CD14-positive monocyte (primary cell): ENCODE results near the gene JUP. TPM values are rescaled to one million over a fixed set of nuclear protein-coding genes. Genes with fewer than 3 reads are reported as not detected.

Experiments
- DNase-seq, 3 donors: peaks; one replicate each; pipeline ENCODE4 v3.0.0-alpha.2; 2011 to 2022
- H2AFZ ChIP-seq: 2 replicates; pipeline ENCODE4 v1.6.0; 2012; ENCODE audit warnings: mild to moderate bottlenecking, low read depth, low read length, inconsistent platforms; ENCODE audit not compliant: insufficient read depth, poor library complexity, severe bottlenecking
- H3K27ac ChIP-seq, 2 donors: 1 replicate in 1 of 2; 2 replicates in 1 of 2; pipeline ENCODE4 v1.5.1; 2012 to 2013; ENCODE audit warnings: low read length in 2 of 2, control low read depth in 1 of 2, inconsistent platforms in 1 of 2, low read depth in 1 of 2, mild to moderate bottlenecking in 1 of 2
- H3K27me3 ChIP-seq, 2 donors: one replicate each; pipeline versions ENCODE4 v1.6.0 to v1.6.1; 2011 to 2013; ENCODE audit warnings: low read length in 2 of 2; ENCODE audit not compliant: control insufficient read depth in 2 of 2, insufficient read depth in 2 of 2
- H3K36me3 ChIP-seq, 2 donors: replicated peaks in 1 of 2; 1 replicate in 1 of 2; 2 replicates in 1 of 2; pipeline versions ENCODE4 v1.5.1 to v1.6.1; 2012 to 2013; ENCODE audit warnings: low read length in 2 of 2, control low read depth in 1 of 2, inconsistent platforms in 1 of 2, mild to moderate bottlenecking in 1 of 2; ENCODE audit not compliant: insufficient read depth in 2 of 2, control insufficient read depth in 1 of 2
- H3K4me1 ChIP-seq, 2 donors: 1 replicate in 1 of 2; 2 replicates in 1 of 2; pipeline versions ENCODE4 v1.5.1 to v1.6.1; 2012 to 2013; ENCODE audit warnings: low read length in 2 of 2, control low read depth in 1 of 2, inconsistent platforms in 1 of 2, mild to moderate bottlenecking in 1 of 2, moderate library complexity in 1 of 2; ENCODE audit not compliant: insufficient read depth in 2 of 2, control insufficient read depth in 1 of 2
- H3K4me2 ChIP-seq: replicated peaks from 2 replicates; pipeline ENCODE3; 2012; ENCODE audit warnings: low read length, moderate library complexity, mild to moderate bottlenecking; ENCODE audit not compliant: poor library complexity, severe bottlenecking; ENCODE audit errors: extremely low read depth
- H3K4me3 ChIP-seq, 3 experiments: fragments of 200-600 bp in 1 of 3; sonication (generic) in 1 of 3; replicated peaks in 1 of 3; 1 replicate in 2 of 3; 2 replicates in 1 of 3; pipeline ENCODE4 v1.5.1; 2011 to 2013; ENCODE audit warnings: low read length in 3 of 3, mild to moderate bottlenecking in 3 of 3, control low read depth in 2 of 3, low read depth in 2 of 3, inconsistent platforms in 1 of 3, moderate library complexity in 1 of 3
- H3K79me2 ChIP-seq: 2 replicates; pipeline ENCODE4 v1.6.0; 2012; ENCODE audit warnings: mild to moderate bottlenecking, control low read depth, inconsistent platforms, low read length, moderate library complexity; ENCODE audit not compliant: insufficient read depth
- H3K9ac ChIP-seq: 2 replicates; pipeline ENCODE4 v1.6.0; 2017; ENCODE audit warnings: low read length, mild to moderate bottlenecking; ENCODE audit not compliant: insufficient read depth, poor library complexity, severe bottlenecking
- H3K9me3 ChIP-seq, 2 donors: replicated peaks in 1 of 2; 1 replicate in 1 of 2; 2 replicates in 1 of 2; pipeline versions ENCODE4 v1.5.1 to v1.6.1; 2012 to 2013; ENCODE audit warnings: low read length in 2 of 2, control low read depth in 1 of 2; ENCODE audit not compliant: control insufficient read depth in 1 of 2, insufficient read depth in 1 of 2
- H4K20me1 ChIP-seq: 2 replicates; pipeline ENCODE4 v1.6.0; 2012; ENCODE audit warnings: mild to moderate bottlenecking, low read length, control low read depth, moderate library complexity; ENCODE audit not compliant: insufficient read depth
- H3K27ac Mint-ChIP-seq, 7 donors: one replicate each; pipeline ENCODE4 v1.8.0; 2020; ENCODE audit warnings: mild to moderate bottlenecking in 7 of 7, mixed read lengths in 7 of 7, moderate library complexity in 6 of 7, inconsistent platforms in 2 of 7
- H3K27me3 Mint-ChIP-seq, 3 donors: one replicate each; pipeline ENCODE4 v1.8.0; 2021 to 2022; ENCODE audit warnings: low read depth in 3 of 3, mild to moderate bottlenecking in 3 of 3, mixed read lengths in 3 of 3, moderate library complexity in 3 of 3, inconsistent platforms in 1 of 3
- H3K36me3 Mint-ChIP-seq, 2 donors: one replicate each; pipeline ENCODE4 v1.8.0; 2020; ENCODE audit warnings: mixed read lengths in 2 of 2, inconsistent platforms in 1 of 2, mild to moderate bottlenecking in 1 of 2
- H3K4me1 Mint-ChIP-seq: one replicate; pipeline ENCODE4 v1.8.0; 2020; ENCODE audit warnings: mild to moderate bottlenecking, mixed read lengths
- H3K4me3 Mint-ChIP-seq, 2 donors: one replicate each; pipeline ENCODE4 v1.8.0; 2020; ENCODE audit warnings: mild to moderate bottlenecking in 2 of 2, mixed read lengths in 2 of 2, moderate library complexity in 1 of 2
- H3K9me3 Mint-ChIP-seq, 7 donors: one replicate each; pipeline ENCODE4 v1.8.0; 2020 to 2022; ENCODE audit warnings: mixed read lengths in 7 of 7, mild to moderate bottlenecking in 6 of 7, moderate library complexity in 6 of 7, inconsistent platforms in 2 of 7
- WGBS: methylation state at CpG from one replicate; pipeline ENCODE4 v1.1.5; 2013; ENCODE audit warnings: missing lambda C conversion rate; ENCODE audit not compliant: insufficient coverage; 5-methylcytosine and 5-hydroxymethylcytosine counted together
- intact Hi-C, 2 donors: fragments of 100-400 bp; cut with micrococcal nuclease; formaldehyde crosslinking; loops; one replicate each; pipeline versions ENCODE4 v1.15.0 to v1.15.1; 2023
- polyA plus RNA-seq, 3 donors: library from polyadenylated mRNA; depleted of rRNA in 1 of 3; unstranded in 2 of 3; stranded (reverse) in 1 of 3; fragments of 300-500 nt in 2 of 3; fragments of >200 nt in 1 of 3; fragmentation: Illumina TruSeq in 2 of 3; gene quantifications; 1 replicate in 2 of 3; 2 replicates in 1 of 3; pipeline ENCODE4 v1.2.3, GENCODE V29; 2012 to 2021
- TF ChIP-seq, protein P1 (sequence below): fragments of 200-600 bp; IDR thresholded peaks from one replicate; pipeline ENCODE4 v1.8.0; 2022; ENCODE audit warnings: antibody characterized with exemption, mild to moderate bottlenecking

The JUP gene
- polyA plus RNA-seq, 3 donors: 14.0 to 22.1 (median 15.4) TPM

DNA sequence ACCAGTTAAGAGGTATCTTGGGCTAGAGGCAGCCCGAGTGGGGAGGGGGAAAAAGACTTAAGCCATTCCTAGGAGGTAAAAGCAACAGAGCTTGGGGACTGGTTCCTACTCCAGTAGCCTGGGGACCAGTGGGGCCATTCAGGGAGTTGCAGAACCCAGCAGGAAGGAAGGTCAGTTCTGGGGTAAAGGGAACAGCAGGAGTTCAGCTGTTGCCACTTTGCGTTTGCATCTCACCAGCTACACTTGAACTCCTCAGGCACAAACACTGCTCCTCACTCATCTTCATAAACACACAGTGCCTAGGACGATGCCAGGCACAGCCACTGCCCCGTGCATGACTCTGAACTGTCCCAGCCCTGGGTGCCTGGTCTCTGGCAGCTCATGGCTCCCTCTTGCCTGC lies 56.0 kb downstream of the JUP start:
- no peaks in the 10 kb centered on the region for H3K36me3 ChIP-seq
- TF ChIP-seq, protein P1, sequence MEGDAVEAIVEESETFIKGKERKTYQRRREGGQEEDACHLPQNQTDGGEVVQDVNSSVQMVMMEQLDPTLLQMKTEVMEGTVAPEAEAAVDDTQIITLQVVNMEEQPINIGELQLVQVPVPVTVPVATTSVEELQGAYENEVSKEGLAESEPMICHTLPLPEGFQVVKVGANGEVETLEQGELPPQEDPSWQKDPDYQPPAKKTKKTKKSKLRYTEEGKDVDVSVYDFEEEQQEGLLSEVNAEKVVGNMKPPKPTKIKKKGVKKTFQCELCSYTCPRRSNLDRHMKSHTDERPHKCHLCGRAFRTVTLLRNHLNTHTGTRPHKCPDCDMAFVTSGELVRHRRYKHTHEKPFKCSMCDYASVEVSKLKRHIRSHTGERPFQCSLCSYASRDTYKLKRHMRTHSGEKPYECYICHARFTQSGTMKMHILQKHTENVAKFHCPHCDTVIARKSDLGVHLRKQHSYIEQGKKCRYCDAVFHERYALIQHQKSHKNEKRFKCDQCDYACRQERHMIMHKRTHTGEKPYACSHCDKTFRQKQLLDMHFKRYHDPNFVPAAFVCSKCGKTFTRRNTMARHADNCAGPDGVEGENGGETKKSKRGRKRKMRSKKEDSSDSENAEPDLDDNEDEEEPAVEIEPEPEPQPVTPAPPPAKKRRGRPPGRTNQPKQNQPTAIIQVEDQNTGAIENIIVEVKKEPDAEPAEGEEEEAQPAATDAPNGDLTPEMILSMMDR: no peak
- Mint-ChIP-seq H3K9me3 (peaks cover 0 to 7% (median 2%) of the 10 kb centered on the region in 7 donors), H3K27ac (peak overlapping the region in 1 of 7 donors; percentile 48), H3K36me3 (peaks cover 0 to 2% of the 10 kb centered on the region in 2 donors), H3K27me3 (peaks cover 41 to 57% (median 50%) of the 10 kb centered on the region in 3 donors), H3K4me3 (no peak overlapping the region), H3K4me1 (peaks cover 9% of the 10 kb centered on the region)
- peaks cover 20 to 48% of the 10 kb centered on the region in 2 donors for H3K27me3 ChIP-seq
- H3K9ac ChIP-seq: no peak overlapping the region
- no peaks in the 10 kb centered on the region for H4K20me1 ChIP-seq
- H3K4me3 ChIP-seq: no peak overlapping the region
- no peaks in the 10 kb centered on the region for H3K9me3 ChIP-seq
- 25% methylated on average over 3 of the region's 4 CpGs for WGBS
- peaks cover 6 to 8% of the 10 kb centered on the region in 2 donors for H3K4me1 ChIP-seq
- intact Hi-C loops: no loop called here
- H3K27ac ChIP-seq: no peak overlapping the region
- no peak overlapping the region for H2AFZ ChIP-seq
- DNase-seq: no peak
- no peak overlapping the region for H3K4me2 ChIP-seq
- no peaks in the 10 kb centered on the region for H3K79me2 ChIP-seq

- intact Hi-C loops: no loop called here
- no peaks in the 10 kb centered on the region for H4K20me1 ChIP-seq
Observed at GRCh38 chr17:41728056-41728455, 58.5 kb downstream of the JUP start.

More at GRCh38 chr17:41728056-41728455, 58.5 kb downstream of the JUP start:
- no peak overlapping the region for H2AFZ ChIP-seq
- peaks cover 25 to 35% (median 32%) of the 10 kb centered on the region in 3 donors for H3K27me3 Mint-ChIP-seq
- no peaks in the 10 kb centered on the region for H3K79me2 ChIP-seq
- peaks cover 8 to 24% of the 10 kb centered on the region in 2 donors for H3K27me3 ChIP-seq
- H3K4me3 ChIP-seq: no peak overlapping the region
- no peak overlapping the region for H3K4me3 Mint-ChIP-seq
- peaks cover 2% of the 10 kb centered on the region for H3K4me1 Mint-ChIP-seq
- no peaks in the 10 kb centered on the region for H3K4me1 ChIP-seq
- no peak for DNase-seq
- WGBS: 80% methylated on average over 12 of the region's 12 CpGs
- no peak overlapping the region for H3K4me2 ChIP-seq
- no peak overlapping the region for H3K27ac Mint-ChIP-seq
- H3K36me3 Mint-ChIP-seq: no peaks in the 10 kb centered on the region
- H3K9me3 ChIP-seq: no peaks in the 10 kb centered on the region
- H3K36me3 ChIP-seq: no peaks in the 10 kb centered on the region
- H3K9ac ChIP-seq: no peak overlapping the region
- TF ChIP-seq, protein P1: no peak
- peaks cover 0 to under 1% (median 0%) of the 10 kb centered on the region in 7 donors for H3K9me3 Mint-ChIP-seq
- no peak overlapping the region for H3K27ac ChIP-seq
